H1 (cell line): ENCODE data around the gene ATP2A3. TPM values are rescaled to one million over a fixed set of nuclear protein-coding genes. Genes with fewer than 3 reads are reported as not detected.

ENCODE experiments used
- CTCF ChIA-PET: fragments of 300-600 bp; sonication (Branson Sonifier 250); formaldehyde crosslinking; loops from one replicate; lab custom pipeline; 2021; ENCODE audit not compliant: partially characterized antibody; lab: Charles Lee
- POLR2A ChIA-PET: fragments of 300-600 bp; sonication (Branson Sonifier 250); formaldehyde crosslinking; loops from one replicate; lab custom pipeline; 2021; ENCODE audit warnings: inconsistent platforms; ENCODE audit not compliant: partially characterized antibody; lab: Charles Lee
- DNase-seq, 2 experiments: peaks; one replicate each; pipeline versions ENCODE4 v3.0.0 to v3.0.0-alpha.2; 2010 to 2022; ENCODE audit warnings: low spot score in 2 of 2, low read depth in 1 of 2, mixed read lengths in 1 of 2
- FAIRE-seq: peaks from 2 replicates; lab custom pipeline; 2011; peaks lifted over from hg19 to GRCh38; lab: Jason Lieb, UNC
- H2AFZ ChIP-seq: 2 replicates; pipeline ENCODE4 v1.8.1; 2012; ENCODE audit warnings: low read length, inconsistent platforms
- H2AK5ac ChIP-seq: 2 replicates; pipeline ENCODE4 v1.6.1; 2013; ENCODE audit warnings: low read depth, low read length
- H2BK120ac ChIP-seq: replicated peaks from 2 replicates; pipeline ENCODE3; 2013; ENCODE audit warnings: low read depth, low read length, inconsistent platforms
- H2BK12ac ChIP-seq: 2 replicates; pipeline ENCODE4 v1.6.1; 2013; ENCODE audit warnings: low read depth, low read length
- H2BK15ac ChIP-seq: 2 replicates; pipeline ENCODE4 v1.6.1; 2013; ENCODE audit warnings: low read length
- H2BK20ac ChIP-seq: 2 replicates; pipeline ENCODE4 v1.6.1; 2013; ENCODE audit warnings: low read length
- H2BK5ac ChIP-seq: 2 replicates; pipeline ENCODE4 v1.6.1; 2013; ENCODE audit warnings: low read depth, low read length
- H3K14ac ChIP-seq: 2 replicates; pipeline ENCODE4 v1.6.1; 2013; ENCODE audit warnings: inconsistent platforms; ENCODE audit not compliant: insufficient read length
- H3K18ac ChIP-seq: 2 replicates; pipeline ENCODE4 v1.6.1; 2013; ENCODE audit warnings: low read length; ENCODE audit errors: extremely low read depth
- H3K23ac ChIP-seq: 2 replicates; pipeline ENCODE4 v1.6.1; 2013; ENCODE audit warnings: inconsistent platforms; ENCODE audit not compliant: insufficient read length
- H3K23me2 ChIP-seq: 2 replicates; pipeline ENCODE4 v1.6.1; 2013; ENCODE audit warnings: low read depth, low read length
- H3K27ac ChIP-seq: 2 replicates; pipeline ENCODE4 v1.6.1; 2011; ENCODE audit warnings: low read depth, low read length, inconsistent platforms
- H3K27me3 ChIP-seq, 4 experiments: replicated peaks in 1 of 4; 1 replicate in 1 of 4; 2 replicates in 3 of 4; pipeline versions ENCODE4 v1.6.1 to v1.8.1; 2011 to 2013; ENCODE audit warnings: low read length in 3 of 4, mild to moderate bottlenecking in 3 of 4, inconsistent platforms in 2 of 4, mixed read lengths in 2 of 4, moderate library complexity in 1 of 4; ENCODE audit not compliant: control insufficient read depth in 3 of 4, insufficient read depth in 3 of 4; ENCODE audit errors: extremely low read depth in 1 of 4
- H3K36me3 ChIP-seq, 4 experiments: 2 replicates each; pipeline versions ENCODE4 v1.6.1 to v1.8.1; 2011 to 2013; ENCODE audit warnings: mild to moderate bottlenecking in 4 of 4, low read length in 3 of 4, moderate library complexity in 2 of 4, control low read depth in 1 of 4, inconsistent platforms in 1 of 4; ENCODE audit not compliant: insufficient read depth in 4 of 4, control insufficient read depth in 2 of 4
- H3K4ac ChIP-seq: replicated peaks from 2 replicates; pipeline ENCODE3; 2013; ENCODE audit warnings: low read length, low read depth, mixed read lengths, inconsistent platforms; ENCODE audit not compliant: insufficient read length
- H3K4me1 ChIP-seq, 4 experiments: replicated peaks in 1 of 4; 1 replicate in 1 of 4; 2 replicates in 3 of 4; pipeline versions ENCODE4 v1.6.1 to v1.8.1; 2011 to 2013; ENCODE audit warnings: low read length in 3 of 4, inconsistent platforms in 2 of 4, mixed read lengths in 1 of 4; ENCODE audit not compliant: insufficient read depth in 4 of 4, control insufficient read depth in 3 of 4
- H3K4me2 ChIP-seq, 2 experiments: 2 replicates each; pipeline versions ENCODE4 v1.6.1 to v1.8.1; 2011 to 2013; ENCODE audit warnings: low read depth in 2 of 2, low read length in 2 of 2, control low read depth in 1 of 2, inconsistent platforms in 1 of 2, mild to moderate bottlenecking in 1 of 2; ENCODE audit not compliant: insufficient read depth in 1 of 2
- H3K4me3 ChIP-seq, 4 experiments: fragments of 200-600, 300-600 bp in 1 of 4; sonication (generic), shearing (Covaris generic), sonication (Bioruptor Twin) in 1 of 4; 2 replicates each; pipeline versions ENCODE4 v1.5.1 to v1.8.1; 2011 to 2016; ENCODE audit warnings: low read length in 4 of 4, low read depth in 3 of 4, control low read depth in 2 of 4, inconsistent platforms in 2 of 4, mild to moderate bottlenecking in 2 of 4, mixed read lengths in 1 of 4, moderate library complexity in 1 of 4; ENCODE audit not compliant: insufficient read depth in 2 of 4; ENCODE audit errors: extremely low read depth in 1 of 4
- H3K56ac ChIP-seq: replicated peaks from 2 replicates; pipeline ENCODE3; 2013; ENCODE audit warnings: low read depth, mild to moderate bottlenecking, mixed read lengths, low read length, inconsistent platforms; ENCODE audit not compliant: insufficient read length
- H3K79me1 ChIP-seq: 2 replicates; pipeline ENCODE4 v1.6.1; 2013; ENCODE audit warnings: low read depth, low read length, control low read depth
- H3K79me2 ChIP-seq, 2 experiments: 2 replicates each; pipeline versions ENCODE4 v1.6.1 to v1.8.1; 2012 to 2013; ENCODE audit warnings: low read length in 2 of 2, mild to moderate bottlenecking in 2 of 2, inconsistent platforms in 1 of 2; ENCODE audit not compliant: insufficient read depth in 2 of 2, control insufficient read depth in 1 of 2
- H3K9ac ChIP-seq, 4 experiments: replicated peaks in 1 of 4; 1 replicate in 1 of 4; 2 replicates in 3 of 4; pipeline versions ENCODE4 v1.6.1 to v1.8.1; 2011 to 2013; ENCODE audit warnings: low read depth in 3 of 4, low read length in 3 of 4, control low read depth in 2 of 4, mild to moderate bottlenecking in 2 of 4, moderate library complexity in 2 of 4, inconsistent platforms in 1 of 4; ENCODE audit errors: extremely low read depth in 1 of 4
- H3K9me3 ChIP-seq, 2 experiments: 2 replicates each; pipeline versions ENCODE4 v1.6.1 to v1.8.1; 2012 to 2013; ENCODE audit warnings: mild to moderate bottlenecking in 2 of 2, moderate library complexity in 2 of 2, control low read depth in 1 of 2, inconsistent platforms in 1 of 2, low read depth in 1 of 2, low read length in 1 of 2, mixed read lengths in 1 of 2; ENCODE audit not compliant: insufficient read depth in 2 of 2
- H4K20me1 ChIP-seq, 2 experiments: replicated peaks in 1 of 2; 2 replicates each; pipeline versions ENCODE3 to v1.8.1; 2011 to 2013; ENCODE audit warnings: inconsistent platforms in 2 of 2, low read length in 2 of 2, mild to moderate bottlenecking in 1 of 2; ENCODE audit not compliant: insufficient read depth in 2 of 2, control insufficient read depth in 1 of 2
- H4K5ac ChIP-seq: 2 replicates; pipeline ENCODE4 v1.6.1; 2013; ENCODE audit warnings: low read length, low read depth, mixed read lengths, inconsistent platforms; ENCODE audit not compliant: insufficient read length
- H4K8ac ChIP-seq: 2 replicates; pipeline ENCODE4 v1.8.0; 2013; ENCODE audit warnings: mild to moderate bottlenecking, moderate library complexity, low read length, inconsistent platforms; ENCODE audit not compliant: insufficient read depth; ENCODE audit errors: extremely low read depth
- H4K91ac ChIP-seq: replicated peaks from 2 replicates; pipeline ENCODE3; 2013; ENCODE audit warnings: low read length, mixed read lengths, inconsistent platforms; ENCODE audit not compliant: insufficient read length
- KDM1A ChIP-seq: fragments of 200-600, 300-600 bp; sonication (generic); IDR thresholded peaks from 2 replicates; pipeline ENCODE4 v1.7.1; 2016; ENCODE audit warnings: mild to moderate bottlenecking, low read length, borderline replicate concordance
- SIRT6 ChIP-seq: IDR thresholded peaks from one replicate; pipeline ENCODE4 v1.7.1; 2012; ENCODE audit warnings: low read length, inconsistent platforms
- WGBS, 2 experiments: shearing (Covaris generic) in 1 of 2; methylation state at CpG; one replicate each; pipeline versions ENCODE4 v1.1.6 to v1.1.7; 2013 to 2015; ENCODE audit warnings: low lambda C conversion rate in 2 of 2, mixed read lengths in 2 of 2, inconsistent platforms in 1 of 2, low coverage in 1 of 2, missing lambda C conversion rate in 1 of 2; ENCODE audit not compliant: insufficient replicate concordance in 2 of 2, insufficient coverage in 1 of 2, insufficient read length in 1 of 2; ENCODE audit errors: extremely low coverage in 1 of 2, missing lambda C conversion rate in 1 of 2; 5-methylcytosine and 5-hydroxymethylcytosine counted together
- polyA plus RNA-seq, 7 experiments: library from polyadenylated mRNA; depleted of rRNA in 3 of 7; stranded (reverse) in 5 of 7; unstranded in 2 of 7; fragments of >200 nt in 5 of 7; fragments of 200-250 nt in 2 of 7; gene quantifications; 1 replicate in 5 of 7; 2 replicates in 1 of 7; 4 replicates in 1 of 7; pipeline versions ENCODE4 v1.2.1 to v1.2.3, GENCODE V29; 2011 to 2013; ENCODE audit warnings: missing spikeins in 2 of 7, mixed read lengths in 2 of 7
- total RNA-seq: library from RNA; stranded (reverse); fragmentation: NEBNext Ultra II Directional; extraction: Animal tissue kit (Norgen Biotek cat#: 25700); gene quantifications from 2 replicates; pipeline ENCODE4 v1.2.1, GENCODE V29; 2021

Gene ATP2A3
- total and polyA plus RNA-seq, 2 of the 8 experiments (the other 6 are each of a cell fraction or from before 2014, with no cell fraction given): 18.4 to 32.5 TPM

DNA sequence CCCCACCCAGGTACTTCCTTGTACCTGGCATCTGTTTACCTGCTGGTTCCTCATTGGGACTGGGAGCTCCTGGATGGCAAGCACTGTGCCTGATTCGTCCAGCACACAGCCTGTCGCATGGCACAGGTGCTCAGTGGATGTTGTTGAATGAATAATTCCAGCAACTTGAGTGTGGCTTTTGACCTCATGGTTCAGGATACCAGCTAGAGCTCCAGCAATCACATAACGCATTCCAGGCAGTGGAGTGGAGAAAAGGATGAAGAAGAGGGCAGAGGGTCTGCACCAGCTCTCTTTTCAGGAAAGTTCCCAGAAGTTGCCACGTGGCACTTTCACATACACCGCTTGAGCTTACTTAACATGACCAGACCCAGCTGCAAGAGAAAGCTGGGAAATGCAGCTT lies 70.0 kb downstream of the ATP2A3 start:
- peak overlapping the region; percentile 72; the same call in 1 of the 2 replicates for H2AK5ac ChIP-seq
- H3K27me3 ChIP-seq: peaks cover 0 to 6% (median 1%) of the 10 kb centered on the region in 4 experiments; a peak in 3 of 7 replicates
- H3K14ac ChIP-seq: no peak overlapping the region
- H3K79me2 ChIP-seq: no peaks in the 10 kb centered on the region; a peak in 1 of 4 replicates
- ChIA-PET POLR2A (interaction anchor here (0.8 to 3.5 kb wide), 4 partner anchors 9 to 28 kb away, joined by 3 to 22 read pairs (median 4); no protein-coding TSS in a partner anchor), CTCF (interaction anchor here (0.5 to 3.8 kb wide), 10 partner anchors 9 to 112 kb away, joined by 3 to 17 read pairs (median 4); no protein-coding TSS in a partner anchor)
- H2BK5ac ChIP-seq: peak overlapping the region; percentile 97; the same call in 1 of the 2 replicates
- no peak overlapping the region for H3K4me3 ChIP-seq
- H3K79me1 ChIP-seq: peaks cover 4% of the 10 kb centered on the region; the same call in 1 of the 2 replicates
- TF ChIP-seq KDM1A: 0 out of 2 replicates have a peak, but pooled peaks have one; percentile 23
- no peak for TF ChIP-seq SIRT6
- H3K56ac ChIP-seq: no peak overlapping the region
- no peaks in the 10 kb centered on the region for H3K36me3 ChIP-seq
- peak overlapping the region in 1 of 2 experiments; percentile 77; a peak in 1 of 4 replicates for H3K4me2 ChIP-seq
- no peak overlapping the region for H4K5ac ChIP-seq
- H2BK120ac ChIP-seq: peak overlapping the region; percentile 25
- H3K9me3 ChIP-seq: no peaks in the 10 kb centered on the region
- 0 out of 2 replicates have a peak overlapping the region, but pooled peaks have one; percentile 8 for H2BK20ac ChIP-seq
- peaks cover 15% of the 10 kb centered on the region; the same call in 1 of the 2 replicates for H3K23me2 ChIP-seq
- no peak overlapping the region for H2AFZ ChIP-seq
- FAIRE-seq (no peak), DNase-seq (no peak)
- H3K23ac ChIP-seq: no peak overlapping the region
- peaks cover 3 to 8% of the 10 kb centered on the region in 2 experiments for H4K20me1 ChIP-seq
- H4K8ac ChIP-seq: no peak overlapping the region
- WGBS, 2 experiments: 76% methylated on average over 5 of the region's 5 CpGs; no CpG with 5 or more reads in 1 of the 2 experiments
- peak overlapping the region; percentile 9 for H3K4ac ChIP-seq
- H2BK15ac ChIP-seq: peak overlapping the region; percentile 34
- peaks cover 6 to 22% (median 18%) of the 10 kb centered on the region in 4 experiments for H3K4me1 ChIP-seq
- no peak overlapping the region for H3K27ac ChIP-seq
- no peak overlapping the region for H3K9ac ChIP-seq
- peak overlapping the region; percentile 1 for H4K91ac ChIP-seq
- no peak overlapping the region for H3K18ac ChIP-seq
- peak overlapping the region; percentile 94; the same call in 1 of the 2 replicates for H2BK12ac ChIP-seq
